GM12891 (cell line): ENCODE measurements around the gene TNFRSF11A.

ENCODE experiments used
- POLR2A ChIP-seq: IDR thresholded peaks from 2 replicates; pipeline ENCODE4 v1.6.1; 2011; ENCODE audit warnings: low read depth, low read length, control low read depth
- POLR2AphosphoS5 ChIP-seq: IDR thresholded peaks from 2 replicates; pipeline ENCODE4 v1.6.1; 2011; ENCODE audit warnings: low read depth, low read length, control low read depth
- SPI1 ChIP-seq: IDR thresholded peaks from 2 replicates; pipeline ENCODE4 v1.6.1; 2011; ENCODE audit warnings: low read depth, low read length, control low read depth
- TAF1 ChIP-seq: IDR thresholded peaks from 2 replicates; pipeline ENCODE4 v1.6.1; 2011; ENCODE audit warnings: low read depth, low read length, control low read depth

DNA sequence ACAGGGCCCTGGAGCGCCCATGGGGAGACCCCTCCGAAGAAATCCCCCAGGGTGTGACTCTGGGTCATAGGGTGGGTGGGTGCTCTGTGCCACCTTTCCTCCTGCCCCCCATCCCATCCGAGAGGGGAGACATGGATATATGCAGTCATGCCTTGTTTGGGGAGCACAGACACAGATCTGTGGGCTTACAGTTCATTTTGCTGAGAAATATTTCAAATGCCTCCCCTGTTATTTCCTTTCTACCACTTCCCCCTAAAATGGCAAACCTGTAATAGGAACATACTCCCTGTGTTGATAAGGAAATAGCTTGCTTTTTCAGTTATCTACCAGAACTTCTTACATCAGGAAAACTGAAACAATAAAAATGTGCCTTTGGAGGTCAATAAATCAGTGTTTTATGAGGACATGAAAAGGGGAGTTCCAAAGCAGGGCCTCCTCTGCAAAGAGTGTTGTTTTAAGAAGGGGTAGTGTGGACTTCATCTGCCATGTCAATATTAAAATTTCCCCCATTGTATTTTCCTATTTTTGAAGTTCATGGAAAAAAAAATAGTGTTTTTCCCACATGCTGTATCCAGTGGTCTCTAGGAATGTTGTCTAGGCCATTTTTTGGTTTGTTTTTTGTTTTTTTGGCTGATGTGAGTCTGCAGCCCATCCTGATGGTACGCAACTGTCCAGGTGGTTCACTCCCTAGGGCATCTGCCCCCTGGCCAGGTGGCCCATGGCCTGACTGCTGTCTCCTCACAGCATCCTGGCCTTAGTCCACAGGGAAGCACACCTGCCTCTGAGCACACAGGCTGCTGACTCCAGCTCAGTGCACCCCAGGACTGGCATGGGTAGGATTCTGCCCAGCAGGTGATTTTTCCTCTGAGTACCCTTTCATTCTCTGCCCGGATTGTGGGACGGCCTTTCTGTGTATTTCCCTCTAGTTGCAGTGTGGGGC, 3.7 kb downstream of the TNFRSF11A start:
- TF ChIP-seq POLR2AphosphoS5 (no peak), TAF1 (no peak), POLR2A (no peak), SPI1 (no peak)
